Activated B cell treated with CpG ODN at 0.5 μM for 24 hours (primary cell): ENCODE results near the gene DUSP10. TPM values are rescaled to one million over a fixed set of nuclear protein-coding genes. Genes with fewer than 3 reads are reported as not detected.

Experiments
- ATAC-seq: fragments of 200-7000 bp; cut with Tn5 transposase; one replicate; pipeline ENCODE4 v1.10.0; 2021; ENCODE audit warnings: low read depth, mild to moderate bottlenecking, moderate library complexity
- CTCF ChIA-PET: fragments of 350-600 bp; sonication (Branson Sonifier 250); formaldehyde crosslinking; loops from one replicate; lab custom pipeline; 2021; ENCODE audit warnings: antibody characterized with exemption; lab: Charles Lee
- POLR2A ChIA-PET: fragments of 350-600 bp; sonication (Branson Sonifier 250); formaldehyde crosslinking; loops from one replicate; lab custom pipeline; 2021; ENCODE audit warnings: antibody characterized with exemption; lab: Charles Lee
- DNase-seq: peaks from one replicate; pipeline ENCODE4 v3.0.0; 2022
- H3K27ac Mint-ChIP-seq: one replicate; pipeline ENCODE4 v1.8.0; 2020; ENCODE audit warnings: mixed read lengths
- H3K27me3 Mint-ChIP-seq: one replicate; pipeline ENCODE4 v1.8.0; 2021; ENCODE audit warnings: mixed read lengths
- H3K36me3 Mint-ChIP-seq: one replicate; pipeline ENCODE4 v1.8.0; 2021; ENCODE audit warnings: low read depth, mixed read lengths
- H3K4me1 Mint-ChIP-seq: one replicate; pipeline ENCODE4 v1.8.0; 2021; ENCODE audit warnings: mixed read lengths
- H3K4me3 Mint-ChIP-seq: one replicate; pipeline ENCODE4 v1.8.0; 2020; ENCODE audit warnings: mild to moderate bottlenecking, mixed read lengths
- H3K9me3 Mint-ChIP-seq: one replicate; pipeline ENCODE4 v1.8.0; 2020; ENCODE audit warnings: mixed read lengths
- CTCF ChIP-seq: fragments of 200-600 bp; IDR thresholded peaks from one replicate; pipeline ENCODE4 v1.8.0; 2022; ENCODE audit warnings: antibody characterized with exemption, mild to moderate bottlenecking
- intact Hi-C: fragments of 100-400 bp; cut with micrococcal nuclease; formaldehyde crosslinking; loops from one replicate; pipeline ENCODE4 v1.15.1; 2024
- total RNA-seq: library from RNA; stranded (reverse); gene quantifications from 2 replicates; pipeline ENCODE4 v1.2.3, GENCODE V29; 2022

DUSP10 gene
- total RNA-seq, 1 donor from 2014 or later = 39.5 TPM

- DNase-seq (no peak), ATAC-seq (no peak)
- ChIA-PET CTCF (no interaction called here), POLR2A (interaction anchor here (0.5 to 2.3 kb wide), 5 partner anchors 11 to 383 kb away, joined by 3 to 11 read pairs (median 4); no protein-coding TSS in a partner anchor)
- Mint-ChIP-seq H3K27ac (peak overlapping the region; percentile 42), H3K36me3 (no peaks in the 10 kb centered on the region), H3K9me3 (no peaks in the 10 kb centered on the region), H3K27me3 (no peaks in the 10 kb centered on the region), H3K4me3 (no peak overlapping the region), H3K4me1 (peaks cover 56% of the 10 kb centered on the region)
- TF ChIP-seq CTCF = no peak
- intact Hi-C loops = no loop called here
Observed at GRCh38 chr1:221783437-221783836, 41.5 kb upstream of the DUSP10 start.

- no peaks in the 10 kb centered on the region for H3K9me3 Mint-ChIP-seq
- no peaks in the 10 kb centered on the region for H3K36me3 Mint-ChIP-seq
- DNase-seq = no peak
- H3K4me1 Mint-ChIP-seq = peaks cover 60% of the 10 kb centered on the region
- POLR2A ChIA-PET = interaction anchor here (1.1 to 2.3 kb wide), 2 partner anchors 11 to 75 kb away, joined by 3 to 11 read pairs; no protein-coding TSS in a partner anchor
- intact Hi-C loops = no loop called here
- H3K27me3 Mint-ChIP-seq = no peaks in the 10 kb centered on the region
- CTCF ChIA-PET = no interaction called here
- no peak for ATAC-seq
- no peak overlapping the region for H3K4me3 Mint-ChIP-seq
- no peak overlapping the region for H3K27ac Mint-ChIP-seq
- no peak for TF ChIP-seq CTCF
Observed at GRCh38 chr1:221782970-221783369, 41.1 kb upstream of the DUSP10 start.

GRCh38 chr1:221782477-221782876, 40.6 kb upstream of the DUSP10 start:
- H3K36me3 Mint-ChIP-seq = no peaks in the 10 kb centered on the region
- CTCF ChIA-PET = interaction anchor here (1.0 kb wide), 1 partner anchor 8 kb away, joined by 3 read pairs; no protein-coding TSS in a partner anchor
- no peak for DNase-seq

GRCh38 chr1:221781102-221781755, 39.3 kb upstream of the DUSP10 start:
- H3K27ac Mint-ChIP-seq = no peak overlapping the region
- CTCF ChIA-PET = interaction anchor here (1.0 kb wide), 1 partner anchor 9 kb away, joined by 3 read pairs; no protein-coding TSS in a partner anchor
- H3K9me3 Mint-ChIP-seq = no peaks in the 10 kb centered on the region
- H3K27me3 Mint-ChIP-seq = no peaks in the 10 kb centered on the region
- H3K4me3 Mint-ChIP-seq = no peak overlapping the region
- peaks cover 77% of the 10 kb centered on the region for H3K4me1 Mint-ChIP-seq
- intact Hi-C loops = no loop called here
- DNase-seq = no peak
- ATAC-seq = no peak
- no peaks in the 10 kb centered on the region for H3K36me3 Mint-ChIP-seq
- no peak for TF ChIP-seq CTCF
- POLR2A ChIA-PET = interaction anchor here (1.0 to 8.7 kb wide), 3 partner anchors 13 to 39 kb away, joined by 3 to 229 read pairs (median 11); partner anchors contain the start of gene DUSP10

More at GRCh38 chr1:221782477-221782876, 40.6 kb upstream of the DUSP10 start:
- no peak overlapping the region for H3K4me3 Mint-ChIP-seq
- POLR2A ChIA-PET = interaction anchor here (2.3 kb wide), 1 partner anchor 12 kb away, joined by 11 read pairs; no protein-coding TSS in a partner anchor
- no peak for ATAC-seq
- TF ChIP-seq CTCF = no peak
- intact Hi-C loops = no loop called here
- H3K9me3 Mint-ChIP-seq = no peaks in the 10 kb centered on the region
- H3K27ac Mint-ChIP-seq = no peak overlapping the region
- H3K27me3 Mint-ChIP-seq = no peaks in the 10 kb centered on the region
- peaks cover 65% of the 10 kb centered on the region for H3K4me1 Mint-ChIP-seq

GRCh38 chr1:221780175-221780574, 38.3 kb upstream of the DUSP10 start:
- Mint-ChIP-seq H3K36me3 (no peaks in the 10 kb centered on the region), H3K4me3 (no peak overlapping the region), H3K4me1 (peaks cover 87% of the 10 kb centered on the region), H3K9me3 (no peaks in the 10 kb centered on the region), H3K27me3 (no peaks in the 10 kb centered on the region), H3K27ac (peak overlapping the region; percentile 41)
- no peak for TF ChIP-seq CTCF
- ATAC-seq (no peak), DNase-seq (no peak)
- ChIA-PET CTCF (interaction anchor here (0.7 kb wide), 1 partner anchor 229 kb away, joined by 3 read pairs; no protein-coding TSS in a partner anchor), POLR2A (interaction anchor here (1.9 to 8.7 kb wide), 6 partner anchors 10 to 60 kb away, joined by 6 to 229 read pairs (median 47); partner anchors contain the start of gene DUSP10)
- intact Hi-C loops = no loop called here
